ENCODE measurements around the gene TP53I13. TPM values are rescaled to one million over a fixed set of nuclear protein-coding genes. Genes with fewer than 3 reads are reported as not detected.

The TP53I13 gene
- total RNA-seq, 1 experiment from 2014 or later = 28.1 TPM

DNA sequence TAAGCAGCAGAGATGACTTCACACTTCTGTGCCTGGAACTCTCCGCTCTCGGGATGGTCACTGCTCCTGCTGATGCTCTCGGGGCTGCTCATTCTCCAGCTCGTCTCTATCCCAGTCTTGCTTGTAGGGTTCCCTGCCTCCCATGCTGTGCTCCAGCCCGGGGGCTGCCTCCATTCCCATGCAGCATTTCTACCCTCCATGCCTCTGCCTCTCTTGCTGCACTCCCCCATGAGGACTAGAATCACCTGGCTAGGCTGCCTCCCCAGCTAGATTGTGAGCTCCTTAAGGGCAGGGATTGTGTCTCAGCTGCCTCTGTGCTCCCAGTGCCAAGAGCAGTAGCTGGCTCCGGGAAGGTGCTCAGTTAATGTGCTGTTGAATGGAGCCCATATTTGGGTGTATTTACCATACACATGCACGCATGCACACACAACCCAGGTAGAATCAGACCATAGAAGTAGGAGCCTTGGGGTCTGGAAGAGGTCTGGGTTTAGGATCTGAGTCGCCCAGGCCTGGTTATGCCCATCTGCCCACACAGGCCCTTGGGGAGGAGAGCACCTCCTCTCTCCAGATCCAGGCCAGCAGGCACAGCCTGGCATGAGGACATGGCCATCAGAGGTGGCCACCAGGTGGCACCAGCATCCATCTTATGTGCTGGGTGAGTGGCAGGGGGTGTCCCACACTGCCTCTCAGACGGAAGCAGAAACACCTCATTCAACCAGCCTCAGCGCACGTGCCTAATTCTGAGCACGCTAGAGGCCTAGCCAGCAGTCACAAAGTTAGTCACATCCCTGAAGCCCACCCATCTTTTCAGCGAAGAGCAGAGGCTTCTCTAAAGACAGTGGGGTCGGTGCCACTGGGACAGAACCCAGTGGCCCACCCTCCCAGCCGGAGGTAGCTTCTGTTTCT is 11.6 kb downstream of the TP53I13 start:
- Histone ChIP-seq H3K4ac (ENCODE audit: low read depth, low read length) (no peak overlapping the region), H3K23me2 (ENCODE audit: insufficient read length, low read depth, low read length, poor library complexity, severe bottlenecking) (no peaks in the 10 kb centered on the region), H3K4me1 (ENCODE audit: insufficient read depth, low read length) (peaks cover 4% of the 10 kb centered on the region; the same call in 1 of the 2 replicates), H3K9ac (ENCODE audit: extremely low read depth, insufficient read length, low read length) (no peak overlapping the region), H3K79me2 (ENCODE audit: insufficient read depth, low read length) (0 out of 2 replicates have a peak, but pooled peaks cover 1% of the 10 kb centered on the region), H2BK15ac (ENCODE audit: low read depth, low read length) (no peak overlapping the region), H2BK5ac (ENCODE audit: insufficient read length, low read length) (no peak overlapping the region), H3K9me3 (ENCODE audit: control insufficient read depth, low read depth, low read length) (no peaks in the 10 kb centered on the region), H3K27ac (ENCODE audit: insufficient read length, low read depth, low read length) (no peak overlapping the region), H4K5ac (ENCODE audit: insufficient read length, low read depth, low read length) (no peak overlapping the region), H3K27me3 (ENCODE audit: insufficient read depth, low read length) (no peaks in the 10 kb centered on the region), H2BK20ac (ENCODE audit: low read depth, low read length, poor library complexity, severe bottlenecking) (no peak overlapping the region), H2AK5ac (ENCODE audit: insufficient read length, low read length) (no peak overlapping the region), H3K4me2 (ENCODE audit: insufficient read depth, insufficient read length, low read length) (no peak overlapping the region), H2AFZ (ENCODE audit: low read length) (no peak overlapping the region), H4K8ac (replicated peaks; ENCODE audit: insufficient read length, low read depth, low read length) (no peak overlapping the region), H3K79me1 (ENCODE audit: insufficient read depth, low read depth, low read length, poor library complexity, severe bottlenecking) (no peaks in the 10 kb centered on the region), H3K14ac (ENCODE audit: insufficient read depth, low read length) (no peak overlapping the region), H3K18ac (ENCODE audit: insufficient read length, low read depth, low read length) (no peak overlapping the region), H4K91ac (ENCODE audit: insufficient read length, low read depth, low read length) (no peak overlapping the region), H4K20me1 (ENCODE audit: control insufficient read depth, insufficient read depth, insufficient read length) (peaks cover 2% of the 10 kb centered on the region), H2BK12ac (ENCODE audit: insufficient read length, low read depth, low read length) (no peak overlapping the region), H3T11ph (ENCODE audit: low read length) (no peak overlapping the region), H3K23ac (ENCODE audit: insufficient read length, low read depth, low read length) (no peak overlapping the region), H2BK120ac (ENCODE audit: low read depth, low read length, poor library complexity, severe bottlenecking) (no peak overlapping the region), H3K56ac (ENCODE audit: insufficient read length, low read depth, low read length) (no peak overlapping the region)
- no peaks in the 10 kb centered on the region for H3K9me3 Mint-ChIP-seq
- H3K36me3 Mint-ChIP-seq (ENCODE audit: insufficient read depth in 1 of 3, low read depth in 3 of 3) = peaks cover 25 to 66% (median 50%) of the 10 kb centered on the region in 3 experiments
- H3K27me3 Mint-ChIP-seq (ENCODE audit: low read depth) = no peaks in the 10 kb centered on the region
- WGBS (ENCODE audit: extremely low coverage, insufficient read length, low lambda C conversion rate) = no CpG with 5 or more reads among the region's 15 CpGs
- H3K4me3 Mint-ChIP-seq = peak overlapping the region in 1 of 2 experiments; percentile 12; a peak in 1 of 5 replicates
- peak overlapping the region in 2 of 3 experiments; percentile 62 to 93; a peak in 3 of 7 replicates for H3K27ac Mint-ChIP-seq
- TF ChIP-seq, protein P1, sequence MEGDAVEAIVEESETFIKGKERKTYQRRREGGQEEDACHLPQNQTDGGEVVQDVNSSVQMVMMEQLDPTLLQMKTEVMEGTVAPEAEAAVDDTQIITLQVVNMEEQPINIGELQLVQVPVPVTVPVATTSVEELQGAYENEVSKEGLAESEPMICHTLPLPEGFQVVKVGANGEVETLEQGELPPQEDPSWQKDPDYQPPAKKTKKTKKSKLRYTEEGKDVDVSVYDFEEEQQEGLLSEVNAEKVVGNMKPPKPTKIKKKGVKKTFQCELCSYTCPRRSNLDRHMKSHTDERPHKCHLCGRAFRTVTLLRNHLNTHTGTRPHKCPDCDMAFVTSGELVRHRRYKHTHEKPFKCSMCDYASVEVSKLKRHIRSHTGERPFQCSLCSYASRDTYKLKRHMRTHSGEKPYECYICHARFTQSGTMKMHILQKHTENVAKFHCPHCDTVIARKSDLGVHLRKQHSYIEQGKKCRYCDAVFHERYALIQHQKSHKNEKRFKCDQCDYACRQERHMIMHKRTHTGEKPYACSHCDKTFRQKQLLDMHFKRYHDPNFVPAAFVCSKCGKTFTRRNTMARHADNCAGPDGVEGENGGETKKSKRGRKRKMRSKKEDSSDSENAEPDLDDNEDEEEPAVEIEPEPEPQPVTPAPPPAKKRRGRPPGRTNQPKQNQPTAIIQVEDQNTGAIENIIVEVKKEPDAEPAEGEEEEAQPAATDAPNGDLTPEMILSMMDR (conservative IDR thresholded peaks at IDR 0.05) = peak; percentile 89
- H3K4me1 Mint-ChIP-seq = peaks cover 14 to 19% of the 10 kb centered on the region in 2 experiments
- peak; percentile 91 for DNase-seq

All from H9 (cell line).